ENCODE measurements around the gene LRRC56.

LRRC56 gene

GRCh38 chr11:544817-545166 is 7.5 kb downstream of the LRRC56 start:
- Histone ChIP-seq H3K36me3 (ENCODE audit: control insufficient read depth, insufficient read depth, low read length) (no peaks in the 10 kb centered on the region), H3K9ac (no peak overlapping the region), H3K4me2 (ENCODE audit: low read length) (no peak overlapping the region), H3K27me3 (ENCODE audit: control insufficient read depth, insufficient read depth, low read length) (no peaks in the 10 kb centered on the region), H3K79me2 (no peaks in the 10 kb centered on the region), H3K9me3 (ENCODE audit: control insufficient read depth, low read length) (no peaks in the 10 kb centered on the region), H3K4me3 (ENCODE audit: low read depth, low read length) (no peak overlapping the region), H3K4me1 (no peaks in the 10 kb centered on the region), H3K27ac (no peak overlapping the region), H2AFZ (no peak overlapping the region)
- TF ChIP-seq CTCF (IDR thresholded peaks at IDR 0.05), result no peak

- Histone ChIP-seq H3K9ac (no peak overlapping the region), H3K79me2 (no peaks in the 10 kb centered on the region), H3K27me3 (ENCODE audit: control insufficient read depth, insufficient read depth, low read length) (no peaks in the 10 kb centered on the region), H3K4me3 (ENCODE audit: low read depth, low read length) (no peak overlapping the region), H3K27ac (no peak overlapping the region), H3K9me3 (ENCODE audit: control insufficient read depth, low read length) (no peaks in the 10 kb centered on the region), H3K4me1 (no peaks in the 10 kb centered on the region), H3K4me2 (ENCODE audit: low read length) (no peak overlapping the region), H2AFZ (no peak overlapping the region), H3K36me3 (ENCODE audit: control insufficient read depth, insufficient read depth, low read length) (no peaks in the 10 kb centered on the region)
- TF ChIP-seq CTCF (IDR thresholded peaks at IDR 0.05), result no peak
These were observed 7.8 kb downstream of the LRRC56 start for GRCh38 chr11:545171-545570.

GRCh38 chr11:548700-549603 is 11.6 kb downstream of the LRRC56 start:
- no peaks in the 10 kb centered on the region for H3K27me3 ChIP-seq (ENCODE audit: control insufficient read depth, insufficient read depth, low read length)
- H3K4me2 ChIP-seq (ENCODE audit: low read length), result no peak overlapping the region
- H3K27ac ChIP-seq, result no peak overlapping the region
- TF ChIP-seq CTCF (IDR thresholded peaks at IDR 0.05), result no peak
- no peaks in the 10 kb centered on the region for H3K79me2 ChIP-seq
- no peak overlapping the region for H2AFZ ChIP-seq
- H3K4me1 ChIP-seq, result no peaks in the 10 kb centered on the region
- no peak overlapping the region for H3K4me3 ChIP-seq (ENCODE audit: low read depth, low read length)
- H3K36me3 ChIP-seq (ENCODE audit: control insufficient read depth, insufficient read depth, low read length), result no peaks in the 10 kb centered on the region
- no peaks in the 10 kb centered on the region for H3K9me3 ChIP-seq (ENCODE audit: control insufficient read depth, low read length)
- H3K9ac ChIP-seq, result no peak overlapping the region

- Histone ChIP-seq H3K4me1 (no peaks in the 10 kb centered on the region), H3K36me3 (ENCODE audit: control insufficient read depth, insufficient read depth, low read length) (no peaks in the 10 kb centered on the region), H3K27ac (no peak overlapping the region), H3K79me2 (no peaks in the 10 kb centered on the region), H2AFZ (no peak overlapping the region), H3K9me3 (ENCODE audit: control insufficient read depth, low read length) (no peaks in the 10 kb centered on the region), H3K4me3 (ENCODE audit: low read depth, low read length) (no peak overlapping the region), H3K9ac (no peak overlapping the region), H3K4me2 (ENCODE audit: low read length) (no peak overlapping the region), H3K27me3 (ENCODE audit: control insufficient read depth, insufficient read depth, low read length) (no peaks in the 10 kb centered on the region)
- no peak for TF ChIP-seq CTCF (IDR thresholded peaks at IDR 0.05)
These were observed 12.9 kb downstream of the LRRC56 start for GRCh38 chr11:550021-550745.

Measured in parathyroid adenoma (tissue), 2 donors.